Activated CD4-positive, alpha-beta T cell treated with anti-CD3 and anti-CD28 coated beads, Interleukin-2, amount 10 ng/mL, durations not matched to agents 7 days and 5 days (primary cell): Measurements from ENCODE around the gene ZNF181. TPM values are rescaled to one million over a fixed set of nuclear protein-coding genes. Genes with fewer than 3 reads are reported as not detected.
"Not testable (repeated sequence)": the region's sequence is repeated elsewhere in the genome, so short reads cannot be mapped to it uniquely, and the experiment has no call there.

Experiments used
- CTCF ChIA-PET: fragments of 350-600 bp; sonication (Branson Sonifier 250); formaldehyde crosslinking; loops from one replicate; lab custom pipeline; 2021; ENCODE audit warnings: antibody characterized with exemption; lab: Charles Lee
- POLR2A ChIA-PET: fragments of 350-600 bp; sonication (Branson Sonifier 250); formaldehyde crosslinking; loops from one replicate; lab custom pipeline; 2021; ENCODE audit warnings: antibody characterized with exemption; lab: Charles Lee
- DNase-seq: peaks from one replicate; pipeline ENCODE4 v3.0.0-alpha.2; 2020
- H3K27ac Mint-ChIP-seq: one replicate; pipeline ENCODE4 v1.8.0; 2021; ENCODE audit warnings: mild to moderate bottlenecking, moderate library complexity, mixed read lengths
- H3K27me3 Mint-ChIP-seq: one replicate; pipeline ENCODE4 v1.8.0; 2021; ENCODE audit warnings: mixed read lengths
- H3K36me3 Mint-ChIP-seq: one replicate; pipeline ENCODE4 v1.8.0; 2021; ENCODE audit warnings: low read depth, mixed read lengths
- H3K4me1 Mint-ChIP-seq: one replicate; pipeline ENCODE4 v1.8.0; 2021; ENCODE audit warnings: mixed read lengths
- H3K4me3 Mint-ChIP-seq: one replicate; pipeline ENCODE4 v1.8.0; 2021; ENCODE audit warnings: mild to moderate bottlenecking, moderate library complexity, mixed read lengths
- H3K9me3 Mint-ChIP-seq: one replicate; pipeline ENCODE4 v1.8.0; 2021; ENCODE audit warnings: mixed read lengths
- total RNA-seq, 2 experiments: library from RNA; stranded (reverse); gene quantifications; one replicate each; pipeline ENCODE4 v1.2.3, GENCODE V29; 2021

Gene ZNF181
- total RNA-seq: 1 to 10 TPM; 6.1 to 6.5 TPM

- ChIA-PET POLR2A (interaction anchor here (1.2 kb wide), 1 partner anchor 56 kb away, joined by 4 read pairs; the partner anchor contains the start of gene ZNF302), CTCF (interaction anchor here (1.6 kb wide), 1 partner anchor 56 kb away, joined by 3 read pairs; the partner anchor contains the start of gene ZNF302)
- peaks cover 30% of the 10 kb centered on the region for H3K36me3 Mint-ChIP-seq
- H3K27ac Mint-ChIP-seq: peak within 1 kb of the TSS; percentile 94
- no peaks in the 10 kb centered on the region for H3K27me3 Mint-ChIP-seq
- DNase-seq: peak; percentile 88
- H3K9me3 Mint-ChIP-seq: peaks cover 21% of the 10 kb centered on the region
- H3K4me1 Mint-ChIP-seq: peaks cover 22% of the 10 kb centered on the region
- peak within 1 kb of the TSS; percentile 82 for H3K4me3 Mint-ChIP-seq
Measured at GRCh38 chr19:34733746-34734536, at the start of gene ZNF181. TSS of gene ZNF181 (plus strand) at chr19:34734243. CDS start at chr19:34735038, 795 bp downstream.

- Mint-ChIP-seq H3K9me3 (peaks cover 63% of the 10 kb centered on the region), H3K36me3 (peaks cover 53% of the 10 kb centered on the region)
- H3K27me3 Mint-ChIP-seq, H3K4me3 Mint-ChIP-seq, CTCF ChIA-PET, POLR2A ChIA-PET, H3K4me1 Mint-ChIP-seq, DNase-seq, H3K27ac Mint-ChIP-seq: not testable (repeated sequence)
Measured at GRCh38 chr19:34685266-34685665, 48.8 kb upstream of the ZNF181 start.

- Mint-ChIP-seq H3K27ac (no peak overlapping the region), H3K4me3 (no peak overlapping the region), H3K4me1 (no peaks in the 10 kb centered on the region), H3K36me3 (peaks cover 43% of the 10 kb centered on the region), H3K27me3 (no peaks in the 10 kb centered on the region), H3K9me3 (peaks cover 60% of the 10 kb centered on the region)
- DNase-seq: no peak
- ChIA-PET POLR2A (no interaction called here), CTCF (interaction anchor here (0.8 kb wide), 1 partner anchor 46 kb away, joined by 3 read pairs; no protein-coding TSS in a partner anchor)
Measured at GRCh38 chr19:34686455-34686854, 47.6 kb upstream of the ZNF181 start.

DNA sequence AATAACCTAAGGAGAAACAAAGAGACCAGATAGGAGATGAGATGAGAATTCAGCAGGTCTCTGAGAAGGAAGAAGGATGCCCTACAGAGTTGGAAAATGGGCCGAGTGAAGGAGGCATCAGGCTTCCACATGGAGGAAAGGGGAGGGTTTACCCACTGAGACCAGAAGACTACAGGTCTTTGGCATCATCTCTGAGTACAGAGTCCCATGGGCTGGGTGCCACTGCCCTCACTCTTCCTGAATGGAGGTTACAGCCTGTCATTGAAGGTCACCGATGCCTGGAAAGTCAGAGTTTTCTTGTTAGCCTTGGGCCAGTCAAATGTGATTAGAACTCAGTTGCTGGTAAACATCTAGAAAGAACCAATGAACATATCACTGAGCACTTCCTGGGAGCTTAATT, 46.7 kb upstream of the ZNF181 start:
- no peak for DNase-seq
- POLR2A ChIA-PET: no interaction called here
- no peaks in the 10 kb centered on the region for H3K4me1 Mint-ChIP-seq
- no peaks in the 10 kb centered on the region for H3K27me3 Mint-ChIP-seq
- H3K27ac Mint-ChIP-seq: no peak overlapping the region
- peaks cover 61% of the 10 kb centered on the region for H3K9me3 Mint-ChIP-seq
- H3K4me3 Mint-ChIP-seq: no peak overlapping the region
- H3K36me3 Mint-ChIP-seq: peaks cover 35% of the 10 kb centered on the region
- CTCF ChIA-PET: interaction anchor here (2.8 kb wide), 1 partner anchor 10 kb away, joined by 8 read pairs; the partner anchor contains the start of gene ZNF302

GRCh38 chr19:34688592-34688991, 45.5 kb upstream of the ZNF181 start:
- POLR2A ChIA-PET: no interaction called here
- CTCF ChIA-PET: interaction anchor here (0.8 to 2.8 kb wide), 2 partner anchors 11 to 24 kb away, joined by 3 to 8 read pairs; partner anchors contain the start of gene ZNF302
- no peak for DNase-seq
- Mint-ChIP-seq H3K9me3 (peaks cover 56% of the 10 kb centered on the region), H3K4me1 (no peaks in the 10 kb centered on the region), H3K27ac (no peak overlapping the region), H3K4me3 (no peak overlapping the region), H3K27me3 (peaks cover 3% of the 10 kb centered on the region), H3K36me3 (peaks cover 24% of the 10 kb centered on the region)

GRCh38 chr19:34690372-34690771, 43.7 kb upstream of the ZNF181 start:
- Mint-ChIP-seq H3K27ac (no peak overlapping the region), H3K9me3 (peaks cover 49% of the 10 kb centered on the region), H3K4me1 (no peaks in the 10 kb centered on the region), H3K36me3 (peaks cover 7% of the 10 kb centered on the region), H3K27me3 (peaks cover 3% of the 10 kb centered on the region), H3K4me3 (no peak overlapping the region)
- POLR2A ChIA-PET: no interaction called here
- DNase-seq: no peak
- CTCF ChIA-PET: no interaction called here

DNA sequence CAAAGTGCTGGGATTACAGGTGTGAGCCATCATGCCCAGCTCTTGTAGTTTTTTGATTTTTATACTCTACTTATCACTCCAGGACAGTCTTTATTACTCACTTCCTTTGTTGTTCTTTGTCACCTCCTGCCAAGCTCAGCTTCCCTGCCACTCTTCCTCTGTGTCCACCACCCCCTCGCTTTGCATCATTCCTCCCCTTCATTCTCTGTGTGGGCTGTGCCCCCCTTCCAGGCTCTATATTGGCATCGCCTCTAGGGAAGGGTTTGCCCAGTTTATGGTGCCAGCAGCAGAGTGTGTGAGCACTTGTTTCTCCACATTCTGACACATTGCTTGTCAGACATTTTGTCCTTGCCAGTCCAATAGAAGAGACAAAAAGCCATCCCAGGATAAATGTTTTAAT, 41.5 kb upstream of the ZNF181 start:
- Mint-ChIP-seq H3K36me3 (no peaks in the 10 kb centered on the region), H3K27ac (no peak overlapping the region), H3K4me3 (no peak overlapping the region), H3K4me1 (no peaks in the 10 kb centered on the region), H3K27me3 (peaks cover 3% of the 10 kb centered on the region), H3K9me3 (peaks cover 27% of the 10 kb centered on the region)
- no peak for DNase-seq
- ChIA-PET CTCF (no interaction called here), POLR2A (no interaction called here)

DNA sequence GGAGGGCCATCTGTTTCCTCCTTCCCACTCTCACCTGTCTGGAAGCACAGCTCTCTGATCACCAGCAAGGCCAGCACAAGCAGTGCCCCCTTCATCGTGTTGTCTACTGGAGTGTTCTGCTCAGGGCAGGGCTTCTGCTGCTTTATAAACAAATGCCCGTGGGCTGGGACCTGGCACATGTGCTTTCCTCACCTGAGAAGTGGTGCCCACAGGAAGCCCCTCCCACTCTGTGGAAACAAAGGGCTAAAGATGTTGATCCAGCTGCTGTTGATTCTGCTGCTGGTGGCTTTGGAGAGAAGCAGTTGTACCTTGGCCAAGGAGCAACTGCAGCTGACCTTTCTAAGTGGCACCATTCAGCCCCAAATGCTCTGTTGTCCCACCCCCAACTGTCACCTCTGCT, 26.4 kb upstream of the ZNF181 start:
- POLR2A ChIA-PET: no interaction called here
- H3K9me3 Mint-ChIP-seq: peaks cover 4% of the 10 kb centered on the region
- CTCF ChIA-PET: no interaction called here
- H3K4me3 Mint-ChIP-seq: no peak overlapping the region
- no peaks in the 10 kb centered on the region for H3K36me3 Mint-ChIP-seq
- H3K27me3 Mint-ChIP-seq: no peaks in the 10 kb centered on the region
- DNase-seq: no peak
- peaks cover 1% of the 10 kb centered on the region for H3K4me1 Mint-ChIP-seq
- no peak overlapping the region for H3K27ac Mint-ChIP-seq

DNA sequence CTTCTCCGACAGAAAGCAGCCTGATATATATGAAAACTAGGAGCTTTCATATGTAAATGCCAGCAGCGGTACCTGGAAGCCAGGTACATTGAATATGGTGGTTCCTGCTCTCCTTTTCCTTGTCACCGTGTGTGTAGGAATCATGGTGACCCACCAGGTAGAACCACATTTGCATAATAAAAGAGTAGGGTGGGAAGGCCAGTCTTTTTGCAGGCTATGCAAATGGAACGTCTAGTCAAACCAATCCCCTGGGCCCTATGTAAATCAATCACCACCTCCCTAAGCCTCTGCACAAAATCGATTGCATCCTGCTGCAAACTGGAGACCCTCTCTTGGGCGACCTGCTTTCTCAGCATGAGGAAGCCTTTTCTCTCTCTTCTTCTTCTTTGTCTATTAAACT, 22.2 kb upstream of the ZNF181 start:
- no peak overlapping the region for H3K4me3 Mint-ChIP-seq
- DNase-seq: no peak
- CTCF ChIA-PET: interaction anchor here (0.5 to 0.9 kb wide), 3 partner anchors 29 to 240 kb away, joined by 3 read pairs; no protein-coding TSS in a partner anchor
- no peaks in the 10 kb centered on the region for H3K36me3 Mint-ChIP-seq
- POLR2A ChIA-PET: no interaction called here
- H3K27ac Mint-ChIP-seq: no peak overlapping the region
- H3K27me3 Mint-ChIP-seq: peaks cover 7% of the 10 kb centered on the region
- H3K9me3 Mint-ChIP-seq: peaks cover 22% of the 10 kb centered on the region
- H3K4me1 Mint-ChIP-seq: peaks cover 1% of the 10 kb centered on the region

GRCh38 chr19:34712395-34713261, 21.4 kb upstream of the ZNF181 start:
- ChIA-PET CTCF (interaction anchor here (0.5 to 0.9 kb wide), 4 partner anchors 24 to 241 kb away, joined by 3 read pairs; no protein-coding TSS in a partner anchor), POLR2A (no interaction called here)
- peak; percentile 78 for DNase-seq
- Mint-ChIP-seq H3K27ac (no peak overlapping the region), H3K27me3 (peaks cover 14% of the 10 kb centered on the region), H3K36me3 (no peaks in the 10 kb centered on the region), H3K9me3 (peaks cover 22% of the 10 kb centered on the region), H3K4me1 (peaks cover 1% of the 10 kb centered on the region), H3K4me3 (no peak overlapping the region)

GRCh38 chr19:34713262-34713637, 20.8 kb upstream of the ZNF181 start:
- H3K4me3 Mint-ChIP-seq: no peak overlapping the region
- DNase-seq: no peak
- no peaks in the 10 kb centered on the region for H3K36me3 Mint-ChIP-seq
- peaks cover 22% of the 10 kb centered on the region for H3K9me3 Mint-ChIP-seq
- CTCF ChIA-PET: interaction anchor here (0.8 kb wide), 1 partner anchor 25 kb away, joined by 3 read pairs; no protein-coding TSS in a partner anchor
- H3K4me1 Mint-ChIP-seq: peaks cover 1% of the 10 kb centered on the region
- peaks cover 19% of the 10 kb centered on the region for H3K27me3 Mint-ChIP-seq
- POLR2A ChIA-PET: no interaction called here
- no peak overlapping the region for H3K27ac Mint-ChIP-seq

DNA sequence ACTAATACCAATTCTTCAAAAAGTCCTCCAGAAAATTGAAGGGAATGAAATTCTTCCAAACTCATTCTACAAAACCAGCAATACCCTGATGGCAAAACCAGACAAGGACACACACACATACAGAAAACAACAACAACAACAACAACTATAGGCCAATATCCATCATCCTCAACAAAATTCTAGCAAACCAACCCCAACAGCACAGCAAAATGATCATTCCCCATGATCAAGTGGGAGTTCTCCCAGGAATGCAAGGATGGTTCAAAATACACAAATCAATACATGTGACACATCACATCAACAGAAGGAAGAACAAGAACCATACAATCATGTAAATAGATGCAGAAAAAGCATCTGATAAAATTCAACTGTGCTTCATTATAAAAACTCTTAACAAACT, 18.7 kb upstream of the ZNF181 start:
- H3K4me1 Mint-ChIP-seq: peaks cover 1% of the 10 kb centered on the region
- peaks cover 22% of the 10 kb centered on the region for H3K9me3 Mint-ChIP-seq
- POLR2A ChIA-PET: no interaction called here
- peaks cover 21% of the 10 kb centered on the region for H3K27me3 Mint-ChIP-seq
- H3K27ac Mint-ChIP-seq: no peak overlapping the region
- DNase-seq: no peak
- CTCF ChIA-PET: interaction anchor here (0.5 kb wide), 1 partner anchor 208 kb away, joined by 3 read pairs; no protein-coding TSS in a partner anchor
- H3K4me3 Mint-ChIP-seq: no peak overlapping the region
- no peaks in the 10 kb centered on the region for H3K36me3 Mint-ChIP-seq
